ENCODE measurements around the gene LMOD1.

Gene LMOD1

GRCh38 chr1:201891451-201892045, 54.8 kb downstream of the LMOD1 start:
- no peak for DNase-seq

GRCh38 chr1:201890806-201891450, 55.4 kb downstream of the LMOD1 start:
- DNase-seq, result no peak

GRCh38 chr1:201890223-201890622, 56.1 kb downstream of the LMOD1 start:
- DNase-seq, result no peak

- DNase-seq, result no peak
Measured at GRCh38 chr1:201889090-201889968, 57.0 kb downstream of the LMOD1 start.

- peak; percentile 18 to 33 for DNase-seq
Measured at GRCh38 chr1:201888282-201889089, 57.9 kb downstream of the LMOD1 start, which contains the start of gene SHISA4. Gene SHISA4, plus strand, starts transcription at chr1:201888898. Its CDS starts 97 bp downstream, at chr1:201888995.

GRCh38 chr1:201887116-201887866, 59.1 kb downstream of the LMOD1 start:
- DNase-seq, result no peak

- no peak for DNase-seq
Measured at GRCh38 chr1:201886103-201886885, 60.1 kb downstream of the LMOD1 start.

GRCh38 chr1:201885531-201886075, 60.7 kb downstream of the LMOD1 start:
- DNase-seq, result no peak

- DNase-seq, result no peak
Measured at GRCh38 chr1:201884425-201884824, 61.9 kb downstream of the LMOD1 start.

- DNase-seq, result peak; percentile 74 to 87
Measured at GRCh38 chr1:201883786-201884185, 62.6 kb downstream of the LMOD1 start.

- DNase-seq, result no peak
Measured at GRCh38 chr1:201883266-201883665, 63.1 kb downstream of the LMOD1 start.

- DNase-seq, result peak; percentile 93 to 95
Measured at GRCh38 chr1:201882665-201883132, 63.6 kb downstream of the LMOD1 start.

- no peak for DNase-seq
Measured at GRCh38 chr1:201881617-201882016, 64.7 kb downstream of the LMOD1 start.

- DNase-seq, result peak; percentile 30 to 40
Measured at GRCh38 chr1:201880928-201881571, 65.3 kb downstream of the LMOD1 start.

- DNase-seq, result peak; percentile 42 to 46
Measured at GRCh38 chr1:201877877-201878401, 68.4 kb downstream of the LMOD1 start.

- DNase-seq, result peak in 1 of 2 donors; percentile 34
Measured at GRCh38 chr1:201876148-201876818, 70.1 kb downstream of the LMOD1 start.

GRCh38 chr1:201874672-201875071, 71.7 kb downstream of the LMOD1 start:
- no peak for DNase-seq

- no peak for DNase-seq
Measured at GRCh38 chr1:201870397-201870796, 76.0 kb downstream of the LMOD1 start.

- no peak for DNase-seq
Measured at GRCh38 chr1:201861448-201861847, 84.9 kb downstream of the LMOD1 start.

All from inflammatory macrophage (primary cell).